BE2C (cell line): ENCODE measurements around the gene SMG6.

ENCODE experiments used
- DNase-seq: peaks from one replicate; pipeline ENCODE4 v3.0.0-alpha.2; 2020
- H3K27me3 ChIP-seq: fragments of 250-450 bp; sonication (Bioruptor Pico); 2 replicates; pipeline ENCODE4 v1.5.1; 2020; ENCODE audit warnings: mild to moderate bottlenecking
- H3K36me3 ChIP-seq: fragments of 250-450 bp; sonication (Bioruptor Pico); 2 replicates; pipeline ENCODE4 v1.5.1; 2020; ENCODE audit warnings: mild to moderate bottlenecking
- H3K4me1 ChIP-seq: fragments of 250-450 bp; sonication (Bioruptor Pico); 2 replicates; pipeline ENCODE4 v1.5.1; 2020
- H3K4me3 ChIP-seq: 2 replicates; pipeline ENCODE4 v1.5.1; 2011; ENCODE audit warnings: low read depth, low read length
- H3K9me3 ChIP-seq: fragments of 250-450 bp; sonication (Bioruptor Pico); 2 replicates; pipeline ENCODE4 v1.5.1; 2020
- TF ChIP-seq, protein P1 (sequence below): IDR thresholded peaks from 2 replicates; pipeline ENCODE4 v1.5.1; 2012; ENCODE audit warnings: mild to moderate bottlenecking, low read depth, low read length

The SMG6 gene

DNA sequence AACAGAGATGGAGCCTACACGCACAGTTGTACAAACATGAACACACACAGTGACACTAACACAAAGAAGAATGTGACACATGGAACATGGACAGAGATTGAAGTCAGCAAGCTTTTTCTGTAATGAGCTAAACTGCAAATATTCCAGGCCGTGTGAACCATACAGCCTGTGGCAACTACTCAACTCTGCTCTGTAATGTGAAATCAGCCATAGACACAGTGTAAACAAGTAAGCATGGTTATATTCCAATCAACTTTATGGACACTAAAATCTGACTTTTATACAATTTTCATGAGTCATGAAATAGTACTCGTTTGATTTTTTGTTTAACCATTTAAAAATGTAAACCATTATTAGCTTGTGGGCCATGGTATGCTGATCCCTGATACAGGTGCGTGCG lies 120.2 kb downstream of the SMG6 start:
- Histone ChIP-seq H3K27me3 (no peaks in the 10 kb centered on the region), H3K9me3 (no peaks in the 10 kb centered on the region), H3K4me1 (peaks cover 12% of the 10 kb centered on the region), H3K4me3 (no peak overlapping the region), H3K36me3 (no peaks in the 10 kb centered on the region)
- DNase-seq = no peak
- TF ChIP-seq, protein P1, sequence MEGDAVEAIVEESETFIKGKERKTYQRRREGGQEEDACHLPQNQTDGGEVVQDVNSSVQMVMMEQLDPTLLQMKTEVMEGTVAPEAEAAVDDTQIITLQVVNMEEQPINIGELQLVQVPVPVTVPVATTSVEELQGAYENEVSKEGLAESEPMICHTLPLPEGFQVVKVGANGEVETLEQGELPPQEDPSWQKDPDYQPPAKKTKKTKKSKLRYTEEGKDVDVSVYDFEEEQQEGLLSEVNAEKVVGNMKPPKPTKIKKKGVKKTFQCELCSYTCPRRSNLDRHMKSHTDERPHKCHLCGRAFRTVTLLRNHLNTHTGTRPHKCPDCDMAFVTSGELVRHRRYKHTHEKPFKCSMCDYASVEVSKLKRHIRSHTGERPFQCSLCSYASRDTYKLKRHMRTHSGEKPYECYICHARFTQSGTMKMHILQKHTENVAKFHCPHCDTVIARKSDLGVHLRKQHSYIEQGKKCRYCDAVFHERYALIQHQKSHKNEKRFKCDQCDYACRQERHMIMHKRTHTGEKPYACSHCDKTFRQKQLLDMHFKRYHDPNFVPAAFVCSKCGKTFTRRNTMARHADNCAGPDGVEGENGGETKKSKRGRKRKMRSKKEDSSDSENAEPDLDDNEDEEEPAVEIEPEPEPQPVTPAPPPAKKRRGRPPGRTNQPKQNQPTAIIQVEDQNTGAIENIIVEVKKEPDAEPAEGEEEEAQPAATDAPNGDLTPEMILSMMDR = no peak

DNA sequence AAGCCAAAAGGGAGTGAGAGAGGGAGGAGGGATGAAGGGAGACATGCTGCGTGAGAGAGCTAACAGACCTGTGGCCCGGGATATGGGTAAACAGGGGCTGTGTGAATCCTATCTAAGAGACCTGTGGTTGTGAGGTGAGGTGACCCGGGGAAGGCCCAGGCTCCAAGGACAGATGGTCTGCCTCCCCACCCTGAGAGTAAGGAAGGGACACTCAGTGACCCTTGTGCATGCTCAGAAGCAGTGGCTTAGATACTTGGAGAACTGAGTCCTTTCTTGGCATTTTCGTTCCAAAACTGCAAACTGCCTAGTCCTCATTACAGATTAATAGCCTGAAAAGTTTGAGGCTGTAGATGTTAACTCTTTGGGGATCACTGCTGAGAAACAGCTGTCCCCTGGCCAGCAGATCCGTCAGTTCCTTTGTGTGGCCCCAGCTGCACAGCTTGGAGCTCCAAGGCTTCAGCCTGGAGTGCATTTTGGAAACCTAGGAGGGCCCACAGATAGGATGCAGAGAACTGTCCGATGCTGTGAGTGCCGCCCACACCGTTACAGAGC lies 121.6 kb downstream of the SMG6 start:
- Histone ChIP-seq H3K9me3 (no peaks in the 10 kb centered on the region), H3K27me3 (no peaks in the 10 kb centered on the region), H3K36me3 (no peaks in the 10 kb centered on the region), H3K4me3 (no peak overlapping the region), H3K4me1 (peaks cover 12% of the 10 kb centered on the region)
- DNase-seq = no peak
- TF ChIP-seq, protein P1 = no peak

DNA sequence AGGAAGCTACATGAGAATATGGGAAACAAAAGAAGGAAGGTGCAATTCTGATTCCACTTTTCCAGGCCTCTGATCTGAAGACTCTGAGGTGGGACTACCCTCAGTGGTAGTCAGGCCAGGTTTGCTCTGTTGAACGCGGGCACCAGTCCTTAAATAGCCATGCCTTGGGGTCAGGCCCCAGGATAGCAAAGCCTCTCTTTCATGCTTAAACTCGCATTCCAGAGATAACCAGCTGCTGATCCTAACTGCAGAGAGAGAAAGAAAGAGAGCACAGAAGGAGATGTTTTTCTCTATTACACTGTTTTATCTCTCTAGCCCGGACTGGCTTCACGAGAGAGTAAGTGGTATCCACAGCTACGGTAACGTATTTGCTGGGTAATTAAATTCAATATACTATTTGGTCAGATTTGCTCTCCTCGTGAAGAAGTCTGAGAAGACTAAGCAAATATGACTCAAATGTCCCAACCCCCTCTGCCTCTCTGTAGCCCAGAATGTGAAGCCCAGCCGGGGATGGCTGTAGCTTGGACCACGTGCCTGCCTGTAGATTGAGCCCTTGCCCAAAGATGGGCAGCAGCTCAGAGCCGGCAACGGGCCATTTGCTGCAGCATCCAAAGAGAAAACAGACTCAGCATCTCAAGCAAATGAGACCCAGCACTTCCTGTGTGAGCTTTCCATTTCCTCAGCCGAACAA lies 122.2 kb downstream of the SMG6 start:
- TF ChIP-seq, protein P1 = no peak
- Histone ChIP-seq H3K36me3 (no peaks in the 10 kb centered on the region), H3K9me3 (no peaks in the 10 kb centered on the region), H3K27me3 (no peaks in the 10 kb centered on the region), H3K4me3 (no peak overlapping the region), H3K4me1 (peaks cover 12% of the 10 kb centered on the region)
- DNase-seq = no peak

DNA sequence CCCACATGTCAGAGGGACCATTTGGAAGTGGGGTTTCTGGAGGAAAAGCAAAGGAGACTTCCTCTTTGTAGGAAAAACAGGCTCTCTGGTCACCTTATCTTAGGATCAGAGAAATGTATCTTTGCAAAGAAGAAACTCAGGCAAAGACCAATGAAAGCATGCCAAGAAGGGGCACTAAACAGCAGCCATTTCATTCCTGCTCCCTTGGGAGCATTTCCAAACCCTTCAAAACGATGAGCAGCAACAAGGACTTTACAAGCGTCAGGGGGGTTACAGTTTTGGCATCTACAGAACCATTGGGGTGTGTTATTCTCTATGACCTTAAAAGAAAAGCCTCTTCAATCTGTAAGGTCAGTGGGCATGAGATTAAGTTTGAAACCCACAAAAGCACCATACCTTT lies 122.8 kb downstream of the SMG6 start:
- Histone ChIP-seq H3K4me3 (no peak overlapping the region), H3K9me3 (no peaks in the 10 kb centered on the region), H3K4me1 (peaks cover 12% of the 10 kb centered on the region), H3K27me3 (no peaks in the 10 kb centered on the region), H3K36me3 (no peaks in the 10 kb centered on the region)
- TF ChIP-seq, protein P1 = no peak
- DNase-seq = no peak

DNA sequence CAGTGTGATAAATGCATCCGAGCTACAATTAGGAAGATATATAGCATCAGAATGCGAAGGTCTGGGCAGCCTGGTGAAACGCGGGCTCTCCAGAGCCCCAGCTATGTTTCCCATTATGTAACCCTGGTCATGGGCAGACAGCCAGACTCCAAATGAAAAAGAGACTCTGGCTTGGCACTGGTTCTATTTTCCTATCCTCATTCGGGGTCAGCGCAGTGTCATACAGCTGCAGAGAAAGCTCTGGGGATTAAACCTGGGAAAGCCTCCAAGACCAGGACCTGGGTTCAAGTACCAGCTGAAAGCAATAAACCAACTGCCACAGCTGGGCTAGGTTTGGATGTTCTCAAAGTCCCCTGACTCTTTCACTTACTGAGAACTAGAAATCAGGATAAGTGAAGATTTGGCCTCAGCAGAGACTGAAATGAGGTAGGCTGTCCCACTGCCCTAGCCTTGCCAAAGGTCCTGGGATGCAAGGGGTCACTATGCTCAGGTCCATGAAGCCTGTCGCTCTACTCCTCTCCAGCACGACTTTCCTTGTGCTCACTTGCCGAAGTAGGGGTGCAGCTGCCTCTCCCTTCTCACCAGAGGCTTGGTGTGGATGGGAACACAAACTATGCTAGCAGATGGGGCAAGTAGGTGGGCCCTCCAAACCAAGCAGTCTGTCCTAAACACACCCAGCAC lies 123.8 kb downstream of the SMG6 start:
- TF ChIP-seq, protein P1 = no peak
- H3K4me3 ChIP-seq = no peak overlapping the region
- DNase-seq = peak; percentile 76
- H3K4me1 ChIP-seq = peaks cover 12% of the 10 kb centered on the region
- H3K9me3 ChIP-seq = no peaks in the 10 kb centered on the region
- no peaks in the 10 kb centered on the region for H3K36me3 ChIP-seq
- H3K27me3 ChIP-seq = no peaks in the 10 kb centered on the region
